ENCODE data around the gene C1orf52. TPM values are rescaled to one million over a fixed set of nuclear protein-coding genes. Genes with fewer than 3 reads are reported as not detected.

The C1orf52 gene
- total and polyA plus RNA-seq, 2 of the 13 experiments (the other 11 are each of a cell fraction or from before 2014, with no cell fraction given): 19.4 to 27.4 TPM

GRCh38 chr1:85200463-85201339 lies 58.8 kb downstream of the C1orf52 start, which contains the start of gene SYDE2 (continued):
- TF ChIP-seq ARID4A (CRISPR knock-in tag; IDR thresholded peaks at IDR 0.05; ENCODE audit: borderline replicate concordance) (no peak; the same call in 1 of the 2 replicates), BRCA1 (CRISPR knock-in tag; IDR thresholded peaks at IDR 0.05) (no peak), MLXIP (CRISPR knock-in tag; IDR thresholded peaks at IDR 0.05; ENCODE audit: borderline replicate concordance) (no peak), ZKSCAN5 (CRISPR knock-in tag; IDR thresholded peaks at IDR 0.05) (no peak), FOXK1 (CRISPR knock-in tag; IDR thresholded peaks at IDR 0.05; ENCODE audit: borderline replicate concordance, low read depth) (no peak), ZNF503 (CRISPR knock-in tag; IDR thresholded peaks at IDR 0.05) (no peak), ZBTB8A (CRISPR knock-in tag; IDR thresholded peaks at IDR 0.05; ENCODE audit: borderline replicate concordance, low read depth) (peak; percentile 62; the same call in 1 of the 2 replicates), ZNF614 (CRISPR knock-in tag; IDR thresholded peaks at IDR 0.05; ENCODE audit: borderline replicate concordance) (no peak), PLSCR1 (CRISPR knock-in tag; IDR thresholded peaks at IDR 0.05; ENCODE audit: borderline replicate concordance) (no peak), HOXD1 (CRISPR knock-in tag; IDR thresholded peaks at IDR 0.05) (0 out of 2 replicates have a peak, but pooled peaks have one; percentile 50), SKI (IDR thresholded peaks at IDR 0.05; ENCODE audit: partially characterized antibody) (peak; percentile 71), PPARG (CRISPR knock-in tag; conservative IDR thresholded peaks at IDR 0.05) (no peak), ZUFSP (CRISPR knock-in tag; IDR thresholded peaks at IDR 0.05; ENCODE audit: borderline replicate concordance) (no peak), KAT2B (IDR thresholded peaks at IDR 0.05; ENCODE audit: borderline replicate concordance, low read depth, low read length) (no peak), ZSCAN25 (CRISPR knock-in tag; IDR thresholded peaks at IDR 0.05) (no peak), ZNF572 (CRISPR knock-in tag; IDR thresholded peaks at IDR 0.05) (no peak), DMAP1 (CRISPR knock-in tag; IDR thresholded peaks at IDR 0.05) (peak; percentile 39; the same call in 1 of the 2 replicates)

All from HepG2 (cell line).